Natural killer cell (primary cell): ENCODE results near the gene TEX53. TPM values are rescaled to one million over a fixed set of nuclear protein-coding genes. Genes with fewer than 3 reads are reported as not detected.

Experiments
- ATAC-seq, 3 donors: fragments of 150-1000 bp in 2 of 3; fragments of 200-7000 bp in 1 of 3; cut with Tn5 transposase; 1 replicate in 1 of 3; 2 replicates in 2 of 3; pipeline ENCODE4 v1.10.0; 2021; ENCODE audit warnings: mild to moderate bottlenecking in 2 of 3, moderate library complexity in 2 of 3
- DNase-seq, 2 donors: peaks; one replicate each; pipeline versions ENCODE4 v3.0.0 to v3.0.0-alpha.2; 2013 to 2021; ENCODE audit warnings: mixed read lengths in 1 of 2
- H3K27ac ChIP-seq: one replicate; pipeline ENCODE4 v1.5.1; 2013; ENCODE audit warnings: mild to moderate bottlenecking, low read length
- H3K27me3 ChIP-seq: one replicate; pipeline ENCODE4 v1.6.1; 2013; ENCODE audit warnings: low read length; ENCODE audit not compliant: control insufficient read depth, insufficient read depth
- H3K36me3 ChIP-seq: one replicate; pipeline ENCODE4 v1.6.1; 2013; ENCODE audit warnings: low read length; ENCODE audit not compliant: control insufficient read depth, insufficient read depth
- H3K4me1 ChIP-seq: one replicate; pipeline ENCODE4 v1.6.1; 2013; ENCODE audit warnings: low read length; ENCODE audit not compliant: control insufficient read depth, insufficient read depth
- H3K4me3 ChIP-seq: one replicate; pipeline ENCODE4 v1.5.1; 2013; ENCODE audit warnings: low read length
- H3K9me3 ChIP-seq: one replicate; pipeline ENCODE4 v1.6.1; 2013; ENCODE audit warnings: low read length; ENCODE audit not compliant: control insufficient read depth, insufficient read depth
- H3K27ac Mint-ChIP-seq, 2 donors: one replicate each; pipeline ENCODE4 v1.8.0; 2022; ENCODE audit warnings: mild to moderate bottlenecking in 2 of 2, mixed read lengths in 2 of 2, moderate library complexity in 1 of 2
- H3K27me3 Mint-ChIP-seq, 2 donors: one replicate each; pipeline ENCODE4 v1.8.0; 2022; ENCODE audit warnings: low read depth in 2 of 2, mixed read lengths in 2 of 2
- H3K36me3 Mint-ChIP-seq: one replicate; pipeline ENCODE4 v1.8.0; 2022; ENCODE audit warnings: mixed read lengths
- H3K4me1 Mint-ChIP-seq, 2 donors: one replicate each; pipeline ENCODE4 v1.8.0; 2022; ENCODE audit warnings: mixed read lengths in 2 of 2
- H3K4me3 Mint-ChIP-seq: one replicate; pipeline ENCODE4 v1.8.0; 2022; ENCODE audit warnings: mild to moderate bottlenecking, moderate library complexity, mixed read lengths
- H3K9me3 Mint-ChIP-seq, 2 donors: one replicate each; pipeline ENCODE4 v1.8.0; 2022; ENCODE audit warnings: mixed read lengths in 2 of 2
- CTCF ChIP-seq: fragments of 200-600 bp; IDR thresholded peaks from one replicate; pipeline ENCODE4 v1.8.0; 2022; ENCODE audit warnings: antibody characterized with exemption
- WGBS: methylation state at CpG from one replicate; pipeline ENCODE4 v1.1.7; 2013; ENCODE audit warnings: missing lambda C conversion rate; ENCODE audit not compliant: insufficient coverage; 5-methylcytosine and 5-hydroxymethylcytosine counted together
- intact Hi-C: fragments of 100-400 bp; cut with micrococcal nuclease; formaldehyde crosslinking; loops from one replicate; pipeline ENCODE4 v1.14.2; 2022
- total RNA-seq, 4 donors: library from RNA; stranded (reverse); fragments of 120-200 nt in 1 of 4; gene quantifications; one replicate each; pipeline versions ENCODE4 v1.2.3 to v1.2.4, GENCODE V29; 2013 to 2022

The TEX53 gene
- total RNA-seq, 3 donors from 2014 or later (not counting 1 experiment from before 2014, with no cell fraction given), result not detected

- H3K9me3 ChIP-seq, result no peaks in the 10 kb centered on the region
- DNase-seq, result no peak
- H3K27ac ChIP-seq, result no peak overlapping the region
- H3K4me3 Mint-ChIP-seq, result no peak overlapping the region
- ATAC-seq, result no peak
- intact Hi-C loops, result no loop called here
- peaks cover 0 to 5% of the 10 kb centered on the region in 2 donors for H3K4me1 Mint-ChIP-seq
- WGBS, result 53% methylated on average over 4 of the region's 4 CpGs
- peaks cover 4% of the 10 kb centered on the region for H3K4me1 ChIP-seq
- TF ChIP-seq CTCF, result no peak
- H3K4me3 ChIP-seq, result no peak overlapping the region
- H3K27me3 Mint-ChIP-seq, result peaks cover 30 to 56% of the 10 kb centered on the region in 2 donors
- H3K9me3 Mint-ChIP-seq, result no peaks in the 10 kb centered on the region
- no peaks in the 10 kb centered on the region for H3K36me3 ChIP-seq
- H3K27me3 ChIP-seq, result no peaks in the 10 kb centered on the region
- no peaks in the 10 kb centered on the region for H3K36me3 Mint-ChIP-seq
- H3K27ac Mint-ChIP-seq, result no peak overlapping the region
These were observed 19.3 kb upstream of the TEX53 start for GRCh38 chr9:114676901-114677300.

GRCh38 chr9:114674798-114675540, 17.4 kb upstream of the TEX53 start:
- H3K27ac Mint-ChIP-seq, result no peak overlapping the region
- Histone ChIP-seq H3K27ac (no peak overlapping the region), H3K27me3 (no peaks in the 10 kb centered on the region), H3K36me3 (no peaks in the 10 kb centered on the region), H3K4me3 (no peak overlapping the region), H3K4me1 (no peaks in the 10 kb centered on the region), H3K9me3 (no peaks in the 10 kb centered on the region)
- H3K36me3 Mint-ChIP-seq, result no peaks in the 10 kb centered on the region
- intact Hi-C loops, result no loop called here
- WGBS, result 85% methylated on average over 2 of the region's 3 CpGs
- TF ChIP-seq CTCF, result no peak
- no peaks in the 10 kb centered on the region for H3K9me3 Mint-ChIP-seq
- ATAC-seq (no peak), DNase-seq (no peak)
- H3K27me3 Mint-ChIP-seq, result peaks cover 27 to 60% of the 10 kb centered on the region in 2 donors
- no peak overlapping the region for H3K4me3 Mint-ChIP-seq
- no peaks in the 10 kb centered on the region for H3K4me1 Mint-ChIP-seq

GRCh38 chr9:114674076-114674797, 16.6 kb upstream of the TEX53 start:
- WGBS, result 95% methylated on average over 2 of the region's 2 CpGs
- no peaks in the 10 kb centered on the region for H3K27me3 ChIP-seq
- H3K4me3 ChIP-seq, result no peak overlapping the region
- no peaks in the 10 kb centered on the region for H3K9me3 ChIP-seq
- no peak overlapping the region for H3K27ac Mint-ChIP-seq
- intact Hi-C loops, result no loop called here
- no peak overlapping the region for H3K4me3 Mint-ChIP-seq
- no peak for DNase-seq
- H3K36me3 Mint-ChIP-seq, result no peaks in the 10 kb centered on the region
- H3K27me3 Mint-ChIP-seq, result peaks cover 27 to 55% of the 10 kb centered on the region in 2 donors
- H3K4me1 ChIP-seq, result no peaks in the 10 kb centered on the region
- no peak overlapping the region for H3K27ac ChIP-seq
- no peak for TF ChIP-seq CTCF
- H3K4me1 Mint-ChIP-seq, result no peaks in the 10 kb centered on the region
- no peaks in the 10 kb centered on the region for H3K36me3 ChIP-seq
- no peak for ATAC-seq
- H3K9me3 Mint-ChIP-seq, result no peaks in the 10 kb centered on the region
